ENCODE measurements around the gene EXTL2. TPM values are rescaled to one million over a fixed set of nuclear protein-coding genes. Genes with fewer than 3 reads are reported as not detected.

Gene EXTL2
- polyA plus RNA-seq, 1 donor from 2014 or later, result 34.2 TPM

GRCh38 chr1:100930494-100930893 is 35.9 kb upstream of the EXTL2 start (continued):
- TF ChIP-seq RAD21 (conservative IDR thresholded peaks at IDR 0.05), result no peak
- no peak for TF ChIP-seq MXI1 (conservative IDR thresholded peaks at IDR 0.05; ENCODE audit: poor library complexity, severe bottlenecking)
- no peak for TF ChIP-seq POLR2AphosphoS5 (IDR thresholded peaks at IDR 0.05)

GRCh38 chr1:100928128-100928527 is 33.5 kb upstream of the EXTL2 start:
- H3K9me3 ChIP-seq (ENCODE audit: low read length), result no peaks in the 10 kb centered on the region
- no peaks in the 10 kb centered on the region for H3F3A ChIP-seq (ENCODE audit: insufficient read depth, low read length, poor library complexity, severe bottlenecking)
- no peaks in the 10 kb centered on the region for H3K27me3 ChIP-seq (ENCODE audit: insufficient read depth, low read depth, low read length)
- H3K27ac ChIP-seq (ENCODE audit: low read length), result no peak overlapping the region
- H4K20me1 ChIP-seq (ENCODE audit: insufficient read depth), result no peaks in the 10 kb centered on the region
- no peak overlapping the region for H3K4me3 ChIP-seq (ENCODE audit: low read length)
- TF ChIP-seq CTCF (IDR thresholded peaks at IDR 0.05; ENCODE audit: poor library complexity, severe bottlenecking) (no peak), RAD21 (conservative IDR thresholded peaks at IDR 0.05) (no peak), MXI1 (conservative IDR thresholded peaks at IDR 0.05; ENCODE audit: poor library complexity, severe bottlenecking) (no peak)
- H2AFZ ChIP-seq (ENCODE audit: low read depth, low read length), result no peak overlapping the region
- no peak overlapping the region for H3K9ac ChIP-seq (ENCODE audit: low read length)
- H3K4me2 ChIP-seq (ENCODE audit: low read length), result no peak overlapping the region
- no peaks in the 10 kb centered on the region for H3K9me2 ChIP-seq (ENCODE audit: insufficient read depth, low read length)
- no peaks in the 10 kb centered on the region for H3K79me2 ChIP-seq (replicated peaks; ENCODE audit: insufficient read depth, low read length)
- H3K36me3 ChIP-seq (ENCODE audit: insufficient read depth, low read length), result peaks cover 6% of the 10 kb centered on the region

- no peaks in the 10 kb centered on the region for H3K79me2 ChIP-seq (replicated peaks; ENCODE audit: insufficient read depth, low read length)
- peaks cover 6% of the 10 kb centered on the region for H3K36me3 ChIP-seq (ENCODE audit: insufficient read depth, low read length)
- H3K4me2 ChIP-seq (ENCODE audit: low read length), result no peak overlapping the region
Measured at GRCh38 chr1:100927276-100927675, 32.6 kb upstream of the EXTL2 start.

More at GRCh38 chr1:100927276-100927675, 32.6 kb upstream of the EXTL2 start:
- Histone ChIP-seq H3K9me3 (ENCODE audit: low read length) (no peaks in the 10 kb centered on the region), H3K9me2 (ENCODE audit: insufficient read depth, low read length) (no peaks in the 10 kb centered on the region), H3F3A (ENCODE audit: insufficient read depth, low read length, poor library complexity, severe bottlenecking) (no peaks in the 10 kb centered on the region), H3K9ac (ENCODE audit: low read length) (no peak overlapping the region), H3K27ac (ENCODE audit: low read length) (no peak overlapping the region), H2AFZ (ENCODE audit: low read depth, low read length) (no peak overlapping the region), H3K27me3 (ENCODE audit: insufficient read depth, low read depth, low read length) (no peaks in the 10 kb centered on the region), H3K4me3 (ENCODE audit: low read length) (no peak overlapping the region), H4K20me1 (ENCODE audit: insufficient read depth) (no peaks in the 10 kb centered on the region)
- no peak for TF ChIP-seq TAF1 (IDR thresholded peaks at IDR 0.05; ENCODE audit: low read depth)
- no peak for TF ChIP-seq SMC3 (conservative IDR thresholded peaks at IDR 0.05; ENCODE audit: poor library complexity)
- TF ChIP-seq CTCF (IDR thresholded peaks at IDR 0.05; ENCODE audit: poor library complexity, severe bottlenecking), result no peak
- TF ChIP-seq RAD21 (conservative IDR thresholded peaks at IDR 0.05), result no peak
- no peak for TF ChIP-seq EZH2 (IDR thresholded peaks at IDR 0.05; ENCODE audit: borderline replicate concordance, insufficient read depth, low read length, poor library complexity, severe bottlenecking)
